H9 (cell line): ENCODE results near the gene SH3GL3. TPM values are rescaled to one million over a fixed set of nuclear protein-coding genes. Genes with fewer than 3 reads are reported as not detected.

Source experiments
- DNase-seq: peaks from one replicate; pipeline ENCODE4 v3.0.0-alpha.2; 2017
- H2AFZ ChIP-seq: one replicate; pipeline ENCODE4 v1.6.1; 2013; ENCODE audit warnings: mild to moderate bottlenecking, low read length, control low read depth, moderate library complexity
- H2AK5ac ChIP-seq: 2 replicates; pipeline ENCODE4 v1.6.1; 2013; ENCODE audit warnings: low read length, control low read depth, mixed read lengths; ENCODE audit not compliant: insufficient read length
- H2BK120ac ChIP-seq: one replicate; pipeline ENCODE4 v1.6.1; 2013; ENCODE audit warnings: low read depth, mild to moderate bottlenecking, low read length, control low read depth, inconsistent platforms; ENCODE audit not compliant: poor library complexity, severe bottlenecking
- H2BK12ac ChIP-seq: 2 replicates; pipeline ENCODE4 v1.6.1; 2013; ENCODE audit warnings: low read length, control low read depth, mixed read lengths, low read depth; ENCODE audit not compliant: insufficient read length
- H2BK15ac ChIP-seq: 2 replicates; pipeline ENCODE4 v1.6.1; 2013; ENCODE audit warnings: low read depth, low read length, control low read depth
- H2BK20ac ChIP-seq: one replicate; pipeline ENCODE4 v1.6.1; 2013; ENCODE audit warnings: low read depth, mild to moderate bottlenecking, low read length, control low read depth, inconsistent platforms; ENCODE audit not compliant: poor library complexity, severe bottlenecking
- H2BK5ac ChIP-seq: 2 replicates; pipeline ENCODE4 v1.6.1; 2013; ENCODE audit warnings: low read length, control low read depth, mixed read lengths; ENCODE audit not compliant: insufficient read length
- H3K14ac ChIP-seq: 2 replicates; pipeline ENCODE4 v1.6.1; 2013; ENCODE audit warnings: low read length, control low read depth; ENCODE audit not compliant: insufficient read depth
- H3K18ac ChIP-seq: 2 replicates; pipeline ENCODE4 v1.6.1; 2013; ENCODE audit warnings: low read depth, mild to moderate bottlenecking, mixed read lengths, low read length, control low read depth; ENCODE audit not compliant: insufficient read length
- H3K23ac ChIP-seq: 2 replicates; pipeline ENCODE4 v1.6.1; 2013; ENCODE audit warnings: low read length, control low read depth, mixed read lengths, low read depth; ENCODE audit not compliant: insufficient read length
- H3K23me2 ChIP-seq: 2 replicates; pipeline ENCODE4 v1.6.1; 2013; ENCODE audit warnings: low read depth, mild to moderate bottlenecking, mixed read lengths, low read length, control low read depth; ENCODE audit not compliant: insufficient read length, poor library complexity, severe bottlenecking
- H3K27ac ChIP-seq: 2 replicates; pipeline ENCODE4 v1.5.1; 2013; ENCODE audit warnings: low read length, control low read depth, mixed read lengths, low read depth; ENCODE audit not compliant: insufficient read length
- H3K27me3 ChIP-seq: 2 replicates; pipeline ENCODE4 v1.6.1; 2013; ENCODE audit warnings: low read length, control low read depth, inconsistent platforms; ENCODE audit not compliant: insufficient read depth
- H3K4ac ChIP-seq: 2 replicates; pipeline ENCODE4 v1.6.1; 2013; ENCODE audit warnings: low read depth, mild to moderate bottlenecking, control low read depth, inconsistent platforms, low read length, moderate library complexity
- H3K4me1 ChIP-seq: 2 replicates; pipeline ENCODE4 v1.6.1; 2013; ENCODE audit warnings: low read length, control low read depth, inconsistent platforms; ENCODE audit not compliant: insufficient read depth
- H3K4me2 ChIP-seq: 2 replicates; pipeline ENCODE4 v1.6.1; 2013; ENCODE audit warnings: low read length, control low read depth, mixed read lengths; ENCODE audit not compliant: insufficient read length, insufficient read depth
- H3K56ac ChIP-seq: 2 replicates; pipeline ENCODE4 v1.6.1; 2013; ENCODE audit warnings: low read depth, mild to moderate bottlenecking, mixed read lengths, low read length, control low read depth; ENCODE audit not compliant: insufficient read length
- H3K79me1 ChIP-seq: 2 replicates; pipeline ENCODE4 v1.6.1; 2013; ENCODE audit warnings: low read depth, mild to moderate bottlenecking, moderate library complexity, low read length, control low read depth, inconsistent platforms; ENCODE audit not compliant: insufficient read depth, poor library complexity, severe bottlenecking
- H3K79me2 ChIP-seq: 2 replicates; pipeline ENCODE4 v1.6.1; 2013; ENCODE audit warnings: low read length, control low read depth, inconsistent platforms; ENCODE audit not compliant: insufficient read depth
- H3K9ac ChIP-seq: 2 replicates; pipeline ENCODE4 v1.6.1; 2013; ENCODE audit warnings: low read length, control low read depth, mixed read lengths; ENCODE audit not compliant: insufficient read length; ENCODE audit errors: extremely low read depth
- H3K9me3 ChIP-seq: one replicate; pipeline ENCODE4 v1.6.1; 2013; ENCODE audit warnings: low read depth, low read length, inconsistent platforms; ENCODE audit not compliant: control insufficient read depth
- H3T11ph ChIP-seq: one replicate; pipeline ENCODE4 v1.6.1; 2013; ENCODE audit warnings: mild to moderate bottlenecking, low read length, control low read depth, inconsistent platforms
- H4K20me1 ChIP-seq: one replicate; pipeline ENCODE4 v1.6.1; 2013; ENCODE audit not compliant: control insufficient read depth, insufficient read length, insufficient read depth
- H4K5ac ChIP-seq: 2 replicates; pipeline ENCODE4 v1.6.1; 2013; ENCODE audit warnings: low read depth, mild to moderate bottlenecking, mixed read lengths, low read length, control low read depth; ENCODE audit not compliant: insufficient read length
- H4K8ac ChIP-seq: replicated peaks from 2 replicates; pipeline ENCODE4 v1.6.1; 2013; ENCODE audit warnings: low read length, control low read depth, mixed read lengths, low read depth; ENCODE audit not compliant: insufficient read length
- H4K91ac ChIP-seq: 2 replicates; pipeline ENCODE4 v1.6.1; 2013; ENCODE audit warnings: low read depth, mild to moderate bottlenecking, moderate library complexity, mixed read lengths, low read length, control low read depth; ENCODE audit not compliant: insufficient read length
- H3K27ac Mint-ChIP-seq, 3 experiments: 2 replicates in 2 of 3; 3 replicates in 1 of 3; pipeline ENCODE4 v1.8.0; 2020 to 2021; ENCODE audit warnings: mixed read lengths in 3 of 3, mild to moderate bottlenecking in 1 of 3, moderate library complexity in 1 of 3
- H3K27me3 Mint-ChIP-seq: 2 replicates; pipeline ENCODE4 v1.8.0; 2021; ENCODE audit warnings: low read depth, mild to moderate bottlenecking, moderate library complexity, mixed read lengths
- H3K36me3 Mint-ChIP-seq, 3 experiments: 2 replicates in 2 of 3; 3 replicates in 1 of 3; pipeline ENCODE4 v1.8.0; 2020 to 2021; ENCODE audit warnings: low read depth in 3 of 3, mixed read lengths in 3 of 3; ENCODE audit not compliant: insufficient read depth in 1 of 3
- H3K4me1 Mint-ChIP-seq, 2 experiments: 2 replicates each; pipeline ENCODE4 v1.8.0; 2020; ENCODE audit warnings: mixed read lengths in 2 of 2
- H3K4me3 Mint-ChIP-seq, 2 experiments: 2 replicates in 1 of 2; 3 replicates in 1 of 2; pipeline ENCODE4 v1.8.0; 2020 to 2021; ENCODE audit warnings: mild to moderate bottlenecking in 2 of 2, mixed read lengths in 2 of 2, moderate library complexity in 1 of 2
- H3K9me3 Mint-ChIP-seq, 2 experiments: 2 replicates in 1 of 2; 3 replicates in 1 of 2; pipeline ENCODE4 v1.8.0; 2020; ENCODE audit warnings: mild to moderate bottlenecking in 2 of 2, mixed read lengths in 2 of 2, moderate library complexity in 1 of 2
- CTCF ChIP-seq: fragments of 200-600 bp; sonication (generic); conservative IDR thresholded peaks from 3 replicates; pipeline ENCODE4 v1.8.0; 2021; ENCODE audit warnings: antibody characterized with exemption, mild to moderate bottlenecking
- WGBS: extraction: QIAGEN DNeasy Blood & Tissue Kit; methylation state at CpG from one replicate; pipeline ENCODE4 v1.1.7; 2013; ENCODE audit warnings: missing lambda C conversion rate, low lambda C conversion rate, mixed read lengths; ENCODE audit not compliant: insufficient read length; ENCODE audit errors: extremely low coverage; 5-methylcytosine and 5-hydroxymethylcytosine counted together
- total RNA-seq: library from RNA; stranded (reverse); gene quantifications from 2 replicates; pipeline ENCODE4 v1.2.1, GENCODE V29; 2021

The SH3GL3 gene
- total RNA-seq, 1 experiment from 2014 or later, result 11.2 TPM

GRCh38 chr15:83477808-83478537, 30.8 kb downstream of the SH3GL3 start:
- Histone ChIP-seq H4K8ac (no peak overlapping the region), H3K79me2 (no peaks in the 10 kb centered on the region), H2BK12ac (no peak overlapping the region), H3K27me3 (no peaks in the 10 kb centered on the region), H4K91ac (no peak overlapping the region), H2BK20ac (no peak overlapping the region), H3K27ac (no peak overlapping the region), H2AK5ac (no peak overlapping the region), H2BK5ac (no peak overlapping the region), H3K4me1 (peaks cover 13% of the 10 kb centered on the region), H3K9me3 (no peaks in the 10 kb centered on the region), H3K9ac (no peak overlapping the region), H4K5ac (no peak overlapping the region), H2BK15ac (no peak overlapping the region), H3T11ph (no peak overlapping the region), H3K56ac (no peak overlapping the region), H3K23ac (no peak overlapping the region), H3K23me2 (no peaks in the 10 kb centered on the region), H3K14ac (no peak overlapping the region), H4K20me1 (no peaks in the 10 kb centered on the region), H3K4me2 (no peak overlapping the region), H3K4ac (no peak overlapping the region), H2BK120ac (no peak overlapping the region), H2AFZ (no peak overlapping the region), H3K18ac (no peak overlapping the region), H3K79me1 (no peaks in the 10 kb centered on the region)
- Mint-ChIP-seq H3K36me3 (peaks cover 0 to 3% (median 2%) of the 10 kb centered on the region in 3 experiments; a peak in 4 of 7 replicates), H3K4me3 (no peak overlapping the region), H3K9me3 (no peaks in the 10 kb centered on the region), H3K4me1 (peaks cover 20 to 28% of the 10 kb centered on the region in 2 experiments), H3K27ac (peak overlapping the region in 2 of 3 experiments; percentile 83 to 86; a peak in 3 of 7 replicates), H3K27me3 (no peaks in the 10 kb centered on the region)
- TF ChIP-seq CTCF, result no peak
- no CpG with 5 or more reads among the region's 5 CpGs for WGBS
- DNase-seq, result no peak
